GM21825 (cell line): ENCODE results near the gene CAND1.
"Not testable (repeated sequence)": the region's sequence is repeated elsewhere in the genome, so short reads cannot be mapped to it uniquely, and the experiment has no call there.

Experiments
- ATAC-seq: cut with Tn5 transposase; IDR thresholded peaks from one replicate; pipeline ENCODE4 v1.9.1; 2021; ENCODE audit warnings: mild to moderate bottlenecking, moderate library complexity; ENCODE audit not compliant: unreplicated experiment

Gene CAND1

GRCh38 chr12:67339530-67339929 is 70.4 kb downstream of the CAND1 start:
- ATAC-seq: no peak

- not testable (repeated sequence) for ATAC-seq
Observed at GRCh38 chr12:67341086-67341485, 71.9 kb downstream of the CAND1 start.

- no peak for ATAC-seq
Observed at GRCh38 chr12:67344979-67345710, 76.0 kb downstream of the CAND1 start.

- ATAC-seq: no peak
Observed at GRCh38 chr12:67348683-67349082, 79.5 kb downstream of the CAND1 start.

- ATAC-seq: no peak
Observed at GRCh38 chr12:67352682-67353081, 83.5 kb downstream of the CAND1 start.

- no peak for ATAC-seq
Observed at GRCh38 chr12:67354322-67354721, 85.2 kb downstream of the CAND1 start.

GRCh38 chr12:67354966-67355365 is 85.8 kb downstream of the CAND1 start:
- no peak for ATAC-seq

GRCh38 chr12:67355428-67356379 is 86.5 kb downstream of the CAND1 start:
- ATAC-seq: no peak

GRCh38 chr12:67356380-67356774 is 87.2 kb downstream of the CAND1 start:
- no peak for ATAC-seq

GRCh38 chr12:67357376-67358125 is 88.4 kb downstream of the CAND1 start:
- no peak for ATAC-seq

- no peak for ATAC-seq
Observed at GRCh38 chr12:67358781-67359338, 89.7 kb downstream of the CAND1 start.

- ATAC-seq: no peak
Observed at GRCh38 chr12:67362526-67362925, 93.4 kb downstream of the CAND1 start.

GRCh38 chr12:67364228-67364627 is 95.1 kb downstream of the CAND1 start:
- no peak for ATAC-seq

- ATAC-seq: no peak
Observed at GRCh38 chr12:67365131-67365530, 96.0 kb downstream of the CAND1 start.

GRCh38 chr12:67367843-67368242 is 98.7 kb downstream of the CAND1 start:
- ATAC-seq: no peak
